Fibroblast of skin of right biceps (primary cell): Measurements from ENCODE around the gene GPAM.
"Not testable (repeated sequence)": the region's sequence is repeated elsewhere in the genome, so short reads cannot be mapped to it uniquely, and the experiment has no call there.

ENCODE experiments used
- DNase-seq: peaks from one replicate; pipeline ENCODE4 v3.0.0-alpha.2; 2013

The GPAM gene

DNA sequence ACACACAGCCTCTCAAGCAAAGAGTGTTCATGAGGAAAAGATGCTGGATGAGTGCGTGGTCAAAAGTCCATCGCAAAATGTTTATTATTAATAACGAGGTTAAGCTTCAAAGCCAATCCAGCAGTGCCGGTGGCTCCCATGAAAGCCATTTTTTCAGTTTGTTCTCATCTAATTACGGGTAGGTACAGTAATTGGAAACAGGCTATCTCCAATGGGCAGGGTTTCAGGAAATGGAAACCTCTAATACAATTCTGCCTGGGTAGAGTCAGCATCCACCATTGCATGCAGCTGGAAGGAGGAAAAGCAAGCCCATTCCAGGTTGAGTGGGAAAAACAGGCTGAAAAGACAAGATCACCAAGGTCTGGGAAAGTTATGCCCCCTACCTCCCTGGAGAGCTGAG is 57.4 kb downstream of the GPAM start:
- no peak for DNase-seq

DNA sequence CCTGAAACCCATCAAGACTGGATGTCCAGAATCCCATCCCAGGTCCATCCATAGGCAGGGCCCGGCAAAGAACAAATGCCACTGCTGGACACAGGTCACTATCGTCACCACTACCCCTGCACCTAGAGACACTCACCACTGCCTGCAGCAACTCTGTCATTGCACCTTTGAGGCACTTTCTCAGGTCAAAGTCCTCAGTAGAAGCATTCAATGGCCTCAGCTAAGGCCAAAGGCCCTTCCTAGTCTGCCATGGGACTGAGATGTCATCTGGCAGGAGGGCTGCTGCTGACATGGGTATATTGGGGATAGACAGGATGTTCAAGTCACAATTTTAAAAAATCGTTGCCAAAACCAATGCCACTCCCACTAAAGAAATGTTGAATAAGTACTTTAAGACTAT is 58.7 kb downstream of the GPAM start:
- DNase-seq: no peak

DNA sequence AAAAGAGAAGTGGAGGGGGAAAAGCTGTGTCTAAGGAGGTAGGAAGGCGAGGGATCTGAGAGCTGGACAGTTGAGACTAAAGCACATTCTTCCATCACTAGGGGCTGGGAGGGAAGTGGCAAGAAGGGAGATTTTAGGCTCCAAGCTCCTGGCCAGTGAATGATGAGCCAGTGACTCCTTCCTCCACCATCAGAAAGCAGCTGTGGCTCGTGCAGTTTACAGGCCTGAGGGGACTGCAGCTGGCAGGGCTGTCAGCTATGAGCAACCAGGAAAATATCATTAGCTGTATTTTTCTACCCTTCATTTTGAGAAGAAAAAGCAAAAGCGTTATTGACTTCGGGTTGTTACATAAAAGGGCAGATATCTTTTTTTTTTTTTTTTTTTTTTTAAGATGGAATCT is 60.7 kb downstream of the GPAM start:
- DNase-seq: no peak

DNA sequence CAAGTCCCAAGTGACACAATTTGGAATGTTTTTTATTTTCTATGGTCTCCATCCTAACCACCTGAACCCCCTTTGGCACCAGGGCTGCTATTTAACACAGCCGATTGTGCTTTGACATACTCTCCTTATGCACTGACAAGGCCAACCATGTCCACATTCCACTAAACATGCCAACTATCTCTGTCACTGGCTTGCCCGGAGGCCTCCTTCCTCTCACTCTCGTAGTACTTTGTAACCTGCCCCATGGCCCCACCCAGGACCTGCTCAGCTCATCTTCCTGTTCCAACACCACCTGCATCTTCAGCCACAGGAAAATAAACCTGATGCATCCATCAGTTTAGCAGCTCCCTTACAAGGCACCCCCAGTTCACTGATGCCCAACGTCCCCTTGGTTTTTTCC is 63.1 kb downstream of the GPAM start:
- no peak for DNase-seq

- DNase-seq: peak; percentile 12
Measured at GRCh38 chr10:112115781-112116385, 67.7 kb downstream of the GPAM start.

GRCh38 chr10:112109779-112110178 is 73.8 kb downstream of the GPAM start:
- not testable (repeated sequence) for DNase-seq
